ENCODE data around the gene RNF113A.
"Not testable (repeated sequence)": the region's sequence is repeated elsewhere in the genome, so short reads cannot be mapped to it uniquely, and the experiment has no call there.

RNF113A gene

GRCh38 chrX:119880076-119880475, 8.5 kb upstream of the RNF113A start:
- no peak overlapping the region for H3K4me3 Mint-ChIP-seq
- no peaks in the 10 kb centered on the region for H3K9me3 Mint-ChIP-seq
- peaks cover 24% of the 10 kb centered on the region for H3K36me3 Mint-ChIP-seq (ENCODE audit: low read depth)
- H3K27me3 Mint-ChIP-seq, result peaks cover 14% of the 10 kb centered on the region
- no peak for DNase-seq
- peaks cover 12% of the 10 kb centered on the region for H3K4me1 Mint-ChIP-seq (ENCODE audit: low read depth)
- H3K27ac Mint-ChIP-seq, result no peak overlapping the region

GRCh38 chrX:119878740-119879139, 7.2 kb upstream of the RNF113A start:
- peaks cover 24% of the 10 kb centered on the region for H3K36me3 Mint-ChIP-seq (ENCODE audit: low read depth)
- no peak overlapping the region for H3K4me3 Mint-ChIP-seq
- H3K27ac Mint-ChIP-seq, result no peak overlapping the region
- H3K27me3 Mint-ChIP-seq, result peaks cover 14% of the 10 kb centered on the region
- DNase-seq, result no peak
- H3K4me1 Mint-ChIP-seq (ENCODE audit: low read depth), result peaks cover 17% of the 10 kb centered on the region
- H3K9me3 Mint-ChIP-seq, result no peaks in the 10 kb centered on the region

GRCh38 chrX:119871245-119871598, 311 bp downstream of the RNF113A start:
- peaks cover 17% of the 10 kb centered on the region for H3K4me1 Mint-ChIP-seq (ENCODE audit: low read depth)
- DNase-seq, result no peak
- H3K9me3 Mint-ChIP-seq, result no peaks in the 10 kb centered on the region

GRCh38 chrX:119870626-119871131, 854 bp downstream of the RNF113A start:
- peak overlapping the region; percentile 92 for H3K4me3 Mint-ChIP-seq
- H3K9me3 Mint-ChIP-seq, result no peaks in the 10 kb centered on the region
- DNase-seq, result peak; percentile 41
- peaks cover 2% of the 10 kb centered on the region for H3K27me3 Mint-ChIP-seq
- peaks cover 17% of the 10 kb centered on the region for H3K4me1 Mint-ChIP-seq (ENCODE audit: low read depth)
- H3K36me3 Mint-ChIP-seq (ENCODE audit: low read depth), result peaks cover 32% of the 10 kb centered on the region
- H3K27ac Mint-ChIP-seq, result peak overlapping the region; percentile 99

More at GRCh38 chrX:119871245-119871598, 311 bp downstream of the RNF113A start:
- Mint-ChIP-seq H3K4me3 (peak overlapping the region; percentile 92), H3K27me3 (peaks cover 4% of the 10 kb centered on the region), H3K36me3 (ENCODE audit: low read depth) (peaks cover 38% of the 10 kb centered on the region), H3K27ac (peak overlapping the region; percentile 99)

GRCh38 chrX:119853444-119853843, 18.1 kb downstream of the RNF113A start:
- peak overlapping the region; percentile 97 for H3K4me3 Mint-ChIP-seq
- H3K4me1 Mint-ChIP-seq (ENCODE audit: low read depth), result peaks cover 11% of the 10 kb centered on the region
- H3K27ac Mint-ChIP-seq, result peak overlapping the region; percentile 98

GRCh38 chrX:119852382-119853353, 18.9 kb downstream of the RNF113A start, which contains the start of gene UPF3B:
Gene UPF3B (minus strand): TSS chrX:119852963. CDS start chrX:119852928, 35 bp downstream.
- peak; percentile 89 for DNase-seq
- H3K4me3 Mint-ChIP-seq, result peak within 1 kb of the TSS; percentile 97
- peak within 1 kb of the TSS; percentile 98 for H3K27ac Mint-ChIP-seq
- no peaks in the 10 kb centered on the region for H3K9me3 Mint-ChIP-seq
- H3K27me3 Mint-ChIP-seq, result peaks cover 15% of the 10 kb centered on the region
- H3K36me3 Mint-ChIP-seq (ENCODE audit: low read depth), result peaks cover 32% of the 10 kb centered on the region
- H3K4me1 Mint-ChIP-seq (ENCODE audit: low read depth), result peaks cover 11% of the 10 kb centered on the region

More at GRCh38 chrX:119853444-119853843, 18.1 kb downstream of the RNF113A start:
- no peak for DNase-seq
- Mint-ChIP-seq H3K27me3 (peaks cover 17% of the 10 kb centered on the region), H3K36me3 (ENCODE audit: low read depth) (peaks cover 28% of the 10 kb centered on the region), H3K9me3 (no peaks in the 10 kb centered on the region)

- H3K36me3 Mint-ChIP-seq (ENCODE audit: low read depth), result peaks cover 73% of the 10 kb centered on the region
- no peak overlapping the region for H3K4me3 Mint-ChIP-seq
- no peaks in the 10 kb centered on the region for H3K9me3 Mint-ChIP-seq
- H3K4me1 Mint-ChIP-seq (ENCODE audit: low read depth), result no peaks in the 10 kb centered on the region
- DNase-seq, result no peak
- H3K27ac Mint-ChIP-seq, result no peak overlapping the region
- peaks cover 11% of the 10 kb centered on the region for H3K27me3 Mint-ChIP-seq
Observed at GRCh38 chrX:119833905-119834304, 37.6 kb downstream of the RNF113A start.

- H3K4me1 Mint-ChIP-seq (ENCODE audit: low read depth), result peaks cover 10% of the 10 kb centered on the region
- peaks cover 34% of the 10 kb centered on the region for H3K36me3 Mint-ChIP-seq (ENCODE audit: low read depth)
- no peak overlapping the region for H3K4me3 Mint-ChIP-seq
- peaks cover 10% of the 10 kb centered on the region for H3K27me3 Mint-ChIP-seq
- no peak for DNase-seq
- H3K9me3 Mint-ChIP-seq, result no peaks in the 10 kb centered on the region
- no peak overlapping the region for H3K27ac Mint-ChIP-seq
Observed at GRCh38 chrX:119828446-119828845, 43.1 kb downstream of the RNF113A start.

GRCh38 chrX:119826399-119826959, 45.1 kb downstream of the RNF113A start:
- H3K4me3 Mint-ChIP-seq, result no peak overlapping the region
- no peak overlapping the region for H3K27ac Mint-ChIP-seq
- peaks cover 24% of the 10 kb centered on the region for H3K36me3 Mint-ChIP-seq (ENCODE audit: low read depth)
- no peak for DNase-seq
- H3K4me1 Mint-ChIP-seq (ENCODE audit: low read depth), result peaks cover 18% of the 10 kb centered on the region
- H3K27me3 Mint-ChIP-seq, result peaks cover 8% of the 10 kb centered on the region
- no peaks in the 10 kb centered on the region for H3K9me3 Mint-ChIP-seq

- not testable (repeated sequence) for H3K27ac Mint-ChIP-seq; DNase-seq; H3K4me3 Mint-ChIP-seq; H3K9me3 Mint-ChIP-seq; H3K36me3 Mint-ChIP-seq (ENCODE audit: low read depth)
- H3K4me1 Mint-ChIP-seq (ENCODE audit: low read depth), result peaks cover 29% of the 10 kb centered on the region
- peaks cover 10% of the 10 kb centered on the region for H3K27me3 Mint-ChIP-seq
Observed at GRCh38 chrX:119824221-119824620, 47.3 kb downstream of the RNF113A start.

- peaks cover 36% of the 10 kb centered on the region for H3K4me1 Mint-ChIP-seq (ENCODE audit: low read depth)
- H3K27me3 Mint-ChIP-seq, result peaks cover 22% of the 10 kb centered on the region
- peak overlapping the region; percentile 29 for H3K27ac Mint-ChIP-seq
- DNase-seq; H3K36me3 Mint-ChIP-seq (ENCODE audit: low read depth); H3K9me3 Mint-ChIP-seq; H3K4me3 Mint-ChIP-seq: not testable (repeated sequence)
Observed at GRCh38 chrX:119821703-119822102, 49.8 kb downstream of the RNF113A start.
